ENCODE data around the gene CPNE6. TPM values are rescaled to one million over a fixed set of nuclear protein-coding genes. Genes with fewer than 3 reads are reported as not detected.
A peak's percentile ranks its signal among the peaks of the same experiment; 100 is the strongest.

Gene CPNE6
- total RNA-seq, 2 donors from 2014 or later: 0.24 TPM; not detected in 1

- Histone ChIP-seq H3K27me3 (no peaks in the 10 kb centered on the region), H3K9me3 (no peaks in the 10 kb centered on the region), H3K27ac (peak within 1 kb of the TSS; percentile 95 to 98), H3K36me3 (peaks cover 28% of the 10 kb centered on the region), H3K4me1 (peaks cover 0 to 22% of the 10 kb centered on the region in 2 donors), H3K4me3 (peak within 1 kb of the TSS; percentile 66 to 69)
- TF ChIP-seq, protein P1, sequence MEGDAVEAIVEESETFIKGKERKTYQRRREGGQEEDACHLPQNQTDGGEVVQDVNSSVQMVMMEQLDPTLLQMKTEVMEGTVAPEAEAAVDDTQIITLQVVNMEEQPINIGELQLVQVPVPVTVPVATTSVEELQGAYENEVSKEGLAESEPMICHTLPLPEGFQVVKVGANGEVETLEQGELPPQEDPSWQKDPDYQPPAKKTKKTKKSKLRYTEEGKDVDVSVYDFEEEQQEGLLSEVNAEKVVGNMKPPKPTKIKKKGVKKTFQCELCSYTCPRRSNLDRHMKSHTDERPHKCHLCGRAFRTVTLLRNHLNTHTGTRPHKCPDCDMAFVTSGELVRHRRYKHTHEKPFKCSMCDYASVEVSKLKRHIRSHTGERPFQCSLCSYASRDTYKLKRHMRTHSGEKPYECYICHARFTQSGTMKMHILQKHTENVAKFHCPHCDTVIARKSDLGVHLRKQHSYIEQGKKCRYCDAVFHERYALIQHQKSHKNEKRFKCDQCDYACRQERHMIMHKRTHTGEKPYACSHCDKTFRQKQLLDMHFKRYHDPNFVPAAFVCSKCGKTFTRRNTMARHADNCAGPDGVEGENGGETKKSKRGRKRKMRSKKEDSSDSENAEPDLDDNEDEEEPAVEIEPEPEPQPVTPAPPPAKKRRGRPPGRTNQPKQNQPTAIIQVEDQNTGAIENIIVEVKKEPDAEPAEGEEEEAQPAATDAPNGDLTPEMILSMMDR (IDR thresholded peaks at IDR 0.05): no peak
- DNase-seq (ENCODE audit: low spot score): peak; percentile 99
These were observed 43.4 kb downstream of the CPNE6 start, which contains the start of the genes DCAF11 and NRL for GRCh38 chr14:24114532-24115421. Gene DCAF11, plus strand, starts transcription at chr14:24114777. Its CDS starts 818 bp downstream, at chr14:24115595. Gene NRL, minus strand, starts transcription at chr14:24114949. Its CDS starts 32,101 bp downstream, at chr14:24082848.

- peak overlapping the region; percentile 95 to 98 for H3K27ac ChIP-seq
- H3K36me3 ChIP-seq: peaks cover 36% of the 10 kb centered on the region
- H3K27me3 ChIP-seq: no peaks in the 10 kb centered on the region
- no peak for DNase-seq (ENCODE audit: low spot score)
- peak overlapping the region; percentile 66 to 69 for H3K4me3 ChIP-seq
- H3K4me1 ChIP-seq: peaks cover 0 to 22% of the 10 kb centered on the region in 2 donors
- TF ChIP-seq, protein P1 (IDR thresholded peaks at IDR 0.05): no peak
- no peaks in the 10 kb centered on the region for H3K9me3 ChIP-seq
These were observed 44.2 kb downstream of the CPNE6 start for GRCh38 chr14:24115422-24116127.

DNA sequence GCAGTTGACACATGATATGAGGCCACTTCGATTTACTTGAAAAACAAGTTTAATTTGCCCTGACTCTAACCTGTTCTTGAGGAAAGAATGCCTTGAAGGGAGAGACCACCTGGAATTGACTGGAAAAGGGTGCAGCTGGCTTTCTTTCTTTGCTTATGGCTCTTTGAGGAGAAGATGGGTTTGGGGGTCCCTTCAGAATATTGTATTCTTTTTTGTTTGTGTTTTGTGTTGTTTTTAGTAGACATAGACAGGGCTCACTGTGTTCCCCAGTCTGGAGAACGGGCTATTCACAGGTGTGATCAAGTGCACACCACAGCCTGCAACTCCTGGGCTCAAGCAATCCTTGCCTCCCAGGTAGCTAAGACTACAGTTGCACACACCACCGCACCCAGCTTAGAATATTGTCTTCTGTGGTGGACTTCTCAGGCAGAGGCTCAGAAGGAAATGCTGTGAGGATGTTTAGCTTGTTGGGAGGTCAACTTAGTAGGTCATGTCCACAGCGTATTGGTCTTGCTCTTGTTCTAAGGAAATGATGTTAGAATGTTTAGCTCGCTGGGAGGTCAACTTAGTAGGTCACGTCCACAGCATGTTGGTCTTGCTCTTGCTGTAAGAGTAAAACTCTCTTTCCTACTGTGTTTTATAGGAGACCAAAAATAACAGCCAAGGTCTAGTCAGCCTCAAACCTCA is 44.9 kb downstream of the CPNE6 start:
- Histone ChIP-seq H3K27me3 (no peaks in the 10 kb centered on the region), H3K4me3 (peak overlapping the region in 1 of 2 donors; percentile 69), H3K9me3 (no peaks in the 10 kb centered on the region), H3K4me1 (peaks cover 0 to 22% of the 10 kb centered on the region in 2 donors), H3K27ac (peak overlapping the region in 1 of 2 donors; percentile 98), H3K36me3 (peaks cover 43% of the 10 kb centered on the region)
- no peak for DNase-seq (ENCODE audit: low spot score)
- TF ChIP-seq, protein P1 (IDR thresholded peaks at IDR 0.05): no peak

DNA sequence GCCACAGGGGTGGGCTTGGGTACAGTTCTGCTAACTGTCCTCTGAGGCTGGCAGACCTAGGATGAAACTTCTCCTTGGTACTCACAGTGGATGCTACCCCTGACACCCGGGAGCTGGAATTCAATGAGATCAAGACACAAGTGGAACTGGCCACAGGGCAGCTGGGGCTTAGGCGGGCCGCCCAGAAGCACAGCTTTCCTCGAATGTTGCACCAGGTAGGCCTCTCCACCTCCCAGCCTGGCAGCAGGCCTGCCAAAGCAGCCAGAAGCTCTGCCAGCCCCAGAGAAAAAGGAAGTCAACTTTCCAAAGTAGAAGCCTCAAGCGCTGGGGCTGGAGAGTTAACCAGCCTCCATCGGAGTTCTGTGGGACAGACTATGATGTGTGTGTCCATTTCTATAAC is 45.8 kb downstream of the CPNE6 start:
- TF ChIP-seq, protein P1 (IDR thresholded peaks at IDR 0.05): no peak
- no peak for DNase-seq (ENCODE audit: low spot score)
- no peak overlapping the region for H3K27ac ChIP-seq
- H3K4me3 ChIP-seq: no peak overlapping the region
- H3K36me3 ChIP-seq: peaks cover 52% of the 10 kb centered on the region
- no peaks in the 10 kb centered on the region for H3K27me3 ChIP-seq
- H3K4me1 ChIP-seq: peaks cover 0 to 22% of the 10 kb centered on the region in 2 donors
- no peaks in the 10 kb centered on the region for H3K9me3 ChIP-seq

DNA sequence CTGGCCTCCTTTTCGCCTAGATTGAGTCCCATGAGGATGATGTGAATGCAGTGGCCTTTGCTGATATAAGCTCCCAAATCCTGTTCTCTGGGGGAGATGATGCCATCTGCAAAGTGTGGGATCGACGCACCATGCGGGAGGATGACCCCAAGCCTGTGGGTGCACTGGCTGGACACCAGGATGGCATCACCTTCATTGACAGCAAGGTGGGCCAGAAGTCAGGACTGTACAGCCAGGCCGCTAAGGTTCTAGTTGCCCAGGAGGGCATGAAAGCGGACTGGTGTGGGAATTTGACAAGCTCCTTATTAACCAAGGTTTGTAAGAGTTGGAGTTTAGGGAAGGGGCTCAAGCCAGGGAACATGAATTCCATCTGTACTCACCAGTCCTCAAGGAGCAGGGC is 48.3 kb downstream of the CPNE6 start:
- no peaks in the 10 kb centered on the region for H3K9me3 ChIP-seq
- DNase-seq (ENCODE audit: low spot score): no peak
- peaks cover 0 to 18% of the 10 kb centered on the region in 2 donors for H3K4me1 ChIP-seq
- H3K27me3 ChIP-seq: no peaks in the 10 kb centered on the region
- H3K4me3 ChIP-seq: no peak overlapping the region
- TF ChIP-seq, protein P1 (IDR thresholded peaks at IDR 0.05): no peak
- H3K36me3 ChIP-seq: peaks cover 66% of the 10 kb centered on the region
- no peak overlapping the region for H3K27ac ChIP-seq
